A549 (cell line): ENCODE results near the gene KCND3.

ENCODE experiments used
- CBX8 ChIP-seq: fragments of 200-600 bp; sonication (generic); IDR thresholded peaks from 2 replicates; pipeline ENCODE4 v1.6.1; 2016
- CHD2 ChIP-seq: fragments of 150-350 bp; IDR thresholded peaks from 2 replicates; pipeline ENCODE4 v1.6.1; 2014; ENCODE audit warnings: low read length; ENCODE audit not compliant: partially characterized antibody
- EP300 ChIP-seq, 2 experiments: fragments of >200 bp; sonication (Bioruptor Twin); formaldehyde crosslinking; IDR thresholded peaks; 2 replicates in 1 of 2; 3 replicates in 1 of 2; pipeline ENCODE4 v1.6.1; 2016 to 2017
- HEYL ChIP-seq: fragments of 250-450 bp; sonication (Bioruptor Pico); IDR thresholded peaks from 2 replicates; pipeline ENCODE4 v1.8.0; 2021; ENCODE audit warnings: mild to moderate bottlenecking, moderate library complexity
- NFE2L2 ChIP-seq: fragments of 150-350 bp; conservative IDR thresholded peaks from 2 replicates; pipeline ENCODE4 v1.6.1; 2014; ENCODE audit warnings: low read length
- POLR2A ChIP-seq: IDR thresholded peaks from 2 replicates; pipeline ENCODE4 v1.6.1; 2012; ENCODE audit warnings: mild to moderate bottlenecking, low read length
- RCOR1 ChIP-seq: fragments of 150-350 bp; IDR thresholded peaks from 2 replicates; pipeline ENCODE4 v1.6.1; 2014; ENCODE audit warnings: antibody characterized with exemption, low read length, low read depth
- RFX5 ChIP-seq: fragments of 450-650 bp; IDR thresholded peaks from 2 replicates; pipeline ENCODE4 v1.7.1; 2014; ENCODE audit warnings: antibody characterized with exemption, mild to moderate bottlenecking, moderate library complexity
- RNF2 ChIP-seq: fragments of 200-600 bp; sonication (generic); IDR thresholded peaks from 2 replicates; pipeline ENCODE4 v1.6.1; 2016; ENCODE audit warnings: low read depth, mild to moderate bottlenecking, antibody characterized with exemption, moderate library complexity, borderline replicate concordance
- TF ChIP-seq, protein P1 (sequence below): IDR thresholded peaks from 2 replicates; pipeline ENCODE4 v1.6.1; 2012; ENCODE audit warnings: low read depth, borderline replicate concordance
- TF ChIP-seq, protein P2 (sequence below): fragments of 200-600 bp; sonication (generic); IDR thresholded peaks from 2 replicates; pipeline ENCODE4 v1.6.1; 2016; ENCODE audit warnings: antibody characterized with exemption, mild to moderate bottlenecking, moderate library complexity
- TF ChIP-seq, protein P3 (sequence below): fragments of >200 bp; sonication (Bioruptor Twin); formaldehyde crosslinking; IDR thresholded peaks from 3 replicates; pipeline ENCODE4 v1.5.1; 2016
- TF ChIP-seq, protein P4 (sequence below): IDR thresholded peaks from 2 replicates; pipeline ENCODE4 v1.6.1; 2012
- TF ChIP-seq, protein P5 (sequence below): fragments of 250-450 bp; sonication (Bioruptor Pico); IDR thresholded peaks from 2 replicates; pipeline ENCODE4 v1.5.0; 2021; ENCODE audit warnings: mild to moderate bottlenecking, moderate library complexity, borderline replicate concordance

- TF ChIP-seq, protein P1, sequence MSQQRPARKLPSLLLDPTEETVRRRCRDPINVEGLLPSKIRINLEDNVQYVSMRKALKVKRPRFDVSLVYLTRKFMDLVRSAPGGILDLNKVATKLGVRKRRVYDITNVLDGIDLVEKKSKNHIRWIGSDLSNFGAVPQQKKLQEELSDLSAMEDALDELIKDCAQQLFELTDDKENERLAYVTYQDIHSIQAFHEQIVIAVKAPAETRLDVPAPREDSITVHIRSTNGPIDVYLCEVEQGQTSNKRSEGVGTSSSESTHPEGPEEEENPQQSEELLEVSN: no peak
- TF ChIP-seq RFX5 (no peak), NFE2L2 (no peak), RNF2 (no peak), POLR2A (no peak), HEYL (CRISPR knock-in tag) (no peak), RCOR1 (no peak), CBX8 (no peak), EP300 (IDR thresholded peaks at IDR 0.05) (no peak), CHD2 (no peak)
- TF ChIP-seq, protein P2, sequence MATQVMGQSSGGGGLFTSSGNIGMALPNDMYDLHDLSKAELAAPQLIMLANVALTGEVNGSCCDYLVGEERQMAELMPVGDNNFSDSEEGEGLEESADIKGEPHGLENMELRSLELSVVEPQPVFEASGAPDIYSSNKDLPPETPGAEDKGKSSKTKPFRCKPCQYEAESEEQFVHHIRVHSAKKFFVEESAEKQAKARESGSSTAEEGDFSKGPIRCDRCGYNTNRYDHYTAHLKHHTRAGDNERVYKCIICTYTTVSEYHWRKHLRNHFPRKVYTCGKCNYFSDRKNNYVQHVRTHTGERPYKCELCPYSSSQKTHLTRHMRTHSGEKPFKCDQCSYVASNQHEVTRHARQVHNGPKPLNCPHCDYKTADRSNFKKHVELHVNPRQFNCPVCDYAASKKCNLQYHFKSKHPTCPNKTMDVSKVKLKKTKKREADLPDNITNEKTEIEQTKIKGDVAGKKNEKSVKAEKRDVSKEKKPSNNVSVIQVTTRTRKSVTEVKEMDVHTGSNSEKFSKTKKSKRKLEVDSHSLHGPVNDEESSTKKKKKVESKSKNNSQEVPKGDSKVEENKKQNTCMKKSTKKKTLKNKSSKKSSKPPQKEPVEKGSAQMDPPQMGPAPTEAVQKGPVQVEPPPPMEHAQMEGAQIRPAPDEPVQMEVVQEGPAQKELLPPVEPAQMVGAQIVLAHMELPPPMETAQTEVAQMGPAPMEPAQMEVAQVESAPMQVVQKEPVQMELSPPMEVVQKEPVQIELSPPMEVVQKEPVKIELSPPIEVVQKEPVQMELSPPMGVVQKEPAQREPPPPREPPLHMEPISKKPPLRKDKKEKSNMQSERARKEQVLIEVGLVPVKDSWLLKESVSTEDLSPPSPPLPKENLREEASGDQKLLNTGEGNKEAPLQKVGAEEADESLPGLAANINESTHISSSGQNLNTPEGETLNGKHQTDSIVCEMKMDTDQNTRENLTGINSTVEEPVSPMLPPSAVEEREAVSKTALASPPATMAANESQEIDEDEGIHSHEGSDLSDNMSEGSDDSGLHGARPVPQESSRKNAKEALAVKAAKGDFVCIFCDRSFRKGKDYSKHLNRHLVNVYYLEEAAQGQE: no peak
- TF ChIP-seq, protein P3, sequence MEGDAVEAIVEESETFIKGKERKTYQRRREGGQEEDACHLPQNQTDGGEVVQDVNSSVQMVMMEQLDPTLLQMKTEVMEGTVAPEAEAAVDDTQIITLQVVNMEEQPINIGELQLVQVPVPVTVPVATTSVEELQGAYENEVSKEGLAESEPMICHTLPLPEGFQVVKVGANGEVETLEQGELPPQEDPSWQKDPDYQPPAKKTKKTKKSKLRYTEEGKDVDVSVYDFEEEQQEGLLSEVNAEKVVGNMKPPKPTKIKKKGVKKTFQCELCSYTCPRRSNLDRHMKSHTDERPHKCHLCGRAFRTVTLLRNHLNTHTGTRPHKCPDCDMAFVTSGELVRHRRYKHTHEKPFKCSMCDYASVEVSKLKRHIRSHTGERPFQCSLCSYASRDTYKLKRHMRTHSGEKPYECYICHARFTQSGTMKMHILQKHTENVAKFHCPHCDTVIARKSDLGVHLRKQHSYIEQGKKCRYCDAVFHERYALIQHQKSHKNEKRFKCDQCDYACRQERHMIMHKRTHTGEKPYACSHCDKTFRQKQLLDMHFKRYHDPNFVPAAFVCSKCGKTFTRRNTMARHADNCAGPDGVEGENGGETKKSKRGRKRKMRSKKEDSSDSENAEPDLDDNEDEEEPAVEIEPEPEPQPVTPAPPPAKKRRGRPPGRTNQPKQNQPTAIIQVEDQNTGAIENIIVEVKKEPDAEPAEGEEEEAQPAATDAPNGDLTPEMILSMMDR: no peak
- TF ChIP-seq, protein P4, sequence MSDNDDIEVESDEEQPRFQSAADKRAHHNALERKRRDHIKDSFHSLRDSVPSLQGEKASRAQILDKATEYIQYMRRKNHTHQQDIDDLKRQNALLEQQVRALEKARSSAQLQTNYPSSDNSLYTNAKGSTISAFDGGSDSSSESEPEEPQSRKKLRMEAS: no peak
- TF ChIP-seq, protein P5, sequence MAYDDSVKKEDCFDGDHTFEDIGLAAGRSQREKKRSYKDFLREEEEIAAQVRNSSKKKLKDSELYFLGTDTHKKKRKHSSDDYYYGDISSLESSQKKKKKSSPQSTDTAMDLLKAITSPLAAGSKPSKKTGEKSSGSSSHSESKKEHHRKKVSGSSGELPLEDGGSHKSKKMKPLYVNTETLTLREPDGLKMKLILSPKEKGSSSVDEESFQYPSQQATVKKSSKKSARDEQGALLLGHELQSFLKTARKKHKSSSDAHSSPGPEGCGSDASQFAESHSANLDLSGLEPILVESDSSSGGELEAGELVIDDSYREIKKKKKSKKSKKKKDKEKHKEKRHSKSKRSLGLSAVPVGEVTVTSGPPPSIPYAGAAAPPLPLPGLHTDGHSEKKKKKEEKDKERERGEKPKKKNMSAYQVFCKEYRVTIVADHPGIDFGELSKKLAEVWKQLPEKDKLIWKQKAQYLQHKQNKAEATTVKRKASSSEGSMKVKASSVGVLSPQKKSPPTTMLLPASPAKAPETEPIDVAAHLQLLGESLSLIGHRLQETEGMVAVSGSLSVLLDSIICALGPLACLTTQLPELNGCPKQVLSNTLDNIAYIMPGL (CRISPR knock-in tag): no peak
Measured at GRCh38 chr1:111801071-111801850, 188.2 kb downstream of the KCND3 start.
